TTC549 (cell line): ENCODE results near the gene DLGAP1.
"Not testable (repeated sequence)": the region's sequence is repeated elsewhere in the genome, so short reads cannot be mapped to it uniquely, and the experiment has no call there.

ENCODE experiments used
- FAIRE-seq: peaks from 2 replicates; lab custom pipeline; 2012; peaks lifted over from hg19 to GRCh38; lab: Jason Lieb, UNC

DLGAP1 gene

DNA sequence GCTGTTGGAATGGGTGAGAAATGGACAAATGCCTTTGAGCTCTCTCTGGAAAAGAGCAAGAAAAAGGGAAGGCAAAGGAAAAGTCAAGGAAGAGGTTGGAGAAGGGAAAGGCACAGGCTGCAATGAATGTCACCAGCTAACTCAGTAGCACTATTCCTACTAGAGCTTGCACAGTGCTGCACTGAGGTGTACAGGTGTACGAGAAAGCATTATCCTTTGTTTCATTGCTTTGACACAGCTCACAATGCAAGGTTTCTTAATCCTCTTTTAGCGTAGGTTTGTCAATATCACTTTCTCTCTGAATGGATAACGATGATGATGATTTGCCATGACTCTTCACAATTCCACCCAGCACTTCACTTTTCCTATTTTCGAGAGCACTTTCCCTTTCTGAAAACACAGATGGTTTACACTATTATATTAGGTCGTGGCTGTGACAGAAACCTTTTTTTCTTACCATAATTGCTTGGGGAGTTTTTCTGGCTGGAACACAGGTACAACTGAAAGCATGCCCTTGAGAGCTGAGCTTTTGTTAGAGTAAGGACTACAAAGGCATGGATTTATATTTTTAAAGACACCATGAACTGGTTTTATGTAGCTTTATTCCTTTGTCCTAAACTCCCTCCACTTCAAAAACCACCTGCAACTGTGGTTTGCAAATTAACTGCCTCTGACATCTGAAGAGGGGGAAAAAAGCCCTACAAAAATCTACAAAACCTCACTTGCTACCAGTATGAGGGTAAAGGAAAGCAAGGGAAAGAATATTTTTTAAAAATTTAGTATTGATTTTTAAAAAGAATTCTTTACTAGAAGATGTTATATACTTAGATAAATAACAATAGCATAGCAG, 739.7 kb downstream of the DLGAP1 start:
- no peak for FAIRE-seq

DNA sequence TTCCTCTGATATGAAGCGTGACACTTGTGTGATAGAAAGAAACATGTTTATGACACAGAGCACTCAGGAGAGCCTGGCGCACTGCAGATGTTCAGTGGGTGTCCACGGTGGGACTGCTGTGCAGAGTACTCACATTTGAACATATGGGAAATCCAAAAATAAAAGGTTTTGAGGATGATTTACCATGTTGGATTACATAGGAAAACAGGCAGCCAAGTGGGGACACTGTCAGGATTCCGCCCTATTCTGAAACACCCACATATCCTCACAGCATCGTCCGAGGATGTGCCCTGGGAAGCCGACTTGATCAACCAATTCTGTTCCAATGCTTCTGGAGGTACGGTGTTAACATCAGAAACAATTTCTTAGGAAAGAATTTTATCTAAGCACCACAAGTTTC, 741.4 kb downstream of the DLGAP1 start:
- FAIRE-seq: no peak

DNA sequence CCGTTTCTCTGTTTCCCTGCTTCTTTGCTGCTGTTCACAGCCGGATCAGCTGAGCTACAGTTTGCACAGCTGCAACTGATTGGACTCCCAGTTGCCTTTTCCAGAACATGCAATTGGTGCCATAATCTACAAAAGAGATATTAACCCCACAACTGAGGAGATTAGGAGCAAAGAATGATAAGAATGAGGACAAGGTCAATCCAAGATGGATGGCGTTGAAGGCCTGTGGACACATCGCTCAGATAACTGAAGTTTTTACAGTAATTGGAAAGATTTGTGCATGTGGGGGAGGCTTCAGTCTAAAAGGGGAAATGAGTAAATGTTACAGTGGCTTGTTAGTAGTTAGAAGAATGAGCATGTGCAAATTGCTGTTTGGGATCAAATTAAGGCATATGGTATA, 741.9 kb downstream of the DLGAP1 start:
- FAIRE-seq: no peak

DNA sequence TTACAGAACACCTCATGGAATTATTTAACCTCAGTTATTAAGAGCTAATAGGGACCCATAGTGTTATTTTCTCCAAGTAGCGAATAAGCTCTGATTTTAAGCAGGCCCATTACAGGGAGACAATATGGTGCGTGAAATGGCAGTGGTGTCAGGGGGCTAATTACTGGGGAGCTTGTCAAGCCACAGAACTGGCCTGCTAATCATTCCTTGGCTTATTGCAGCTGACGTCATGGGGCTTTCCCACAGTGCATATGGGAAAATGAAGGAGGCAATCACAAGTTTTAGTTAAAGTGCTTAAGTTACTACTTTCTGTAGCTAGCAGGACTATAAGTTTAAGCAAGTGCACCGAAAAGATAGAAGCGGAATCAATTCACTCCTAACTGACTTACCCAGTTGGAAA, 742.6 kb downstream of the DLGAP1 start:
- no peak for FAIRE-seq

DNA sequence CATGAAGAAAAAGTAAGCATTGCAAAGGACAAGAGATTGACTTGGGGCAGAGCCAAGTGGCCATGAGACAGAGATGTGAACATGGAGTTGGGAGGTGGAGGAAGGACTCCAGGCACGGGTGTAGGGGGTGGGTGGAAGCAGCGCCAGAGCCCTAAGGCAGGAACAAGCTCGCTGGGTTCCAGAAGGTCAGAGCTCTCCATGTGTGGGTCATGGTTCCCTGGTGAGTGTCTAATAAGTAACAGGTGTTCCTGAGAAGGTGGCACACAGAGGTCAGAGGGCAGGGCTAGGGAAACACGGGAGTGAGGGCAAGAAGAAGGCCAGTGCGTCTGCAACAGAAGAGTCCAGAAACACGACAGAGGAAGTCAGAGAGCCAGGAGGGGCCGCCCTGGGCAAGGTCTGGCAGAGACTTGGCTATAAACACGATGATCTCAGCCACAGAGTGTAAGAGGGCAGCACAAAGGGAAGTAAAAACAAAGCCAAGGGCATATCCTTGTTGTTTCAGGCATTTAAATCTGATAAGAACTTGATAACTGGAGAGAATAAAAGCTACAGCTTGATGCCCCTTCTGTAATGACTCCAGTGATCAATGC, 744.3 kb downstream of the DLGAP1 start:
- no peak for FAIRE-seq

DNA sequence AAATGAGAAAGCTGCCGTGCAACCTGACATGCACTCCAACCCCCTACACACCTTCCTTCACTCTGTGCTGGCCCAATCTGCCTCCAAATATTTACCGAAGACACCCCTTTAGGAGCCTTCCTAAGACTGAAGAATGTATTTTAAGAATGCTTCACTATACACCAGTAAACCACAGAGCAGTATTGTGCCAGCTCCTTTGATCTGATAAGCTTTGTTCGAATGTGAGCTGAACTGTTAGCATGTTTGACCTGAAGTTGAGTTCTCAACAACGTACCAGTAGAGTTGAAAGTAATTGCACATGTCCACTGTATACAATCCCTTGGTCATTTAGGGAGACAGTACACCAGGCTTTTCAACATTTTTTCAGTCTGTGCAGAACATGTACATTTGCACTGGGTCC, 745.9 kb downstream of the DLGAP1 start:
- no peak for FAIRE-seq

DNA sequence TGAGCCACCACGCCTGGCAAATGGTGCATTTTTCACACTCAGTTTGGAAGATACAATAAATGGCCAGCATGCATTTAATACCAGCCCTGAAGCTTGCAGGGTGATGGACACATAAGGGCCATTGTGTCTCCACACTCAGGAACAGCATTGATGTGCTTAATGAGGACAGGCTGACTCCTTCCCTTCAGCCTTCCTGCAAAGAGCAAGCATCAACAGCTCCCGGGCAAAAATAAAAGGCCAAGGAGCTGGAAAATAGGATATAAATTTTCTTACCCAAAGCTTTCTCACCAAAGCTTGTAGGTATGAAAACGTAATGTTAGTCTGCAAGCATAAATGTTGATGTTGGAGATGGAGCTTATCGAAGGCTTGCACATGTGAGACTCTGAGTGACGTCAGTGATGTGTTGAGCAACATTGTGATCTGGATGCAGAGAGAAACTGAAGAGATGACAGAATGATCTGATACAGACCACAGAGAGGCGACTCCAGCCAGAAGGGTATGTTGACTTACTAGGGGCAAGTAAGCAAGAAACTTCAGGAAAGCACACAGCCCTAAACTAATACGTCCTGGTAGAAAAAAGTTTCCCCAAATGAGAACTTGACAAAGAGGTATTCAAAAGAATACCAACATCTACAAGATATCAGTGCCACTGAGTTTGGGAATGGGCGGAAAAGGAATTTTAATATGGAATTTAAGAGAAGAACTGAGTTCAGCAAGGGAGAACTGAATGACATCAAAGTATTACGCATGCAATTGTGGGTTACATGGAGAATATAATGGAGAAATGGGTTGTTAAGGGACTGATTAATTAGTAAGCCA, 748.6 kb downstream of the DLGAP1 start:
- FAIRE-seq: no peak

DNA sequence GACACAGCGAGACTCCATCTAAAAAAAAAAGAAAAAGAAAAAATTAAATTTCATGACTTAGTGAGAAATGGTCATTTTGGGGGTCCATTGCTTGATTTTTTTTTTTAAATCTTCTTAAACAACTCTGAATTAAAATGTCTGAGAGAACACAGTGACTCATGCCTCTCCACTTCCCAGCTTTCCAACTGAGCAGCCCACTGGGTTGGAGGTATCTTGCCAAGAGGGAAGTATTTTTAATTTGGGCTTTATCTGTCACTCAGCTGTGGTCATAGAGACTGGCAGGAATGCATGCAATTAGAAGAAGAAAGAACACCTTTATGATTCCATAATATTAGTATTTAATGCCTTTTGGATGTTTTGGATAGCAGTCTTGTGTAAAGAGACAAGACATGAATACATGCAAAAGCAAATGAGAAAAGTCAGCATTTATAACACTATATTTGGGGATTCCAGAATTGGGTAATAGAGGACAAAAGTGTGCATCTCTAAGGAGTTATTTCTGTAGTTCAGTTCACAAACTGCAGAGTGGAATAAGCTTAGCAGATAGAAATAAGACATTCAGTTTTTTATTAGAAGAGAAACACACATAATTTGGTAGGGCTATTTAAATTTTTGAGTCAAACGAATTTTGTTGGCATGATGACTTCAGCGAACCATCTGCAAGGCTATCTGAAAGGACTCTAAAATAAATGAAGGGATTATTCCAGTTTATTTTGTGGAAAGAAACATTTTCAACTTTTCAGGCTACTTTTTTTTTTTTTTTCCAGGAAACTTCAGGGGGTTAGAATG, 750.4 kb downstream of the DLGAP1 start:
- no peak for FAIRE-seq

DNA sequence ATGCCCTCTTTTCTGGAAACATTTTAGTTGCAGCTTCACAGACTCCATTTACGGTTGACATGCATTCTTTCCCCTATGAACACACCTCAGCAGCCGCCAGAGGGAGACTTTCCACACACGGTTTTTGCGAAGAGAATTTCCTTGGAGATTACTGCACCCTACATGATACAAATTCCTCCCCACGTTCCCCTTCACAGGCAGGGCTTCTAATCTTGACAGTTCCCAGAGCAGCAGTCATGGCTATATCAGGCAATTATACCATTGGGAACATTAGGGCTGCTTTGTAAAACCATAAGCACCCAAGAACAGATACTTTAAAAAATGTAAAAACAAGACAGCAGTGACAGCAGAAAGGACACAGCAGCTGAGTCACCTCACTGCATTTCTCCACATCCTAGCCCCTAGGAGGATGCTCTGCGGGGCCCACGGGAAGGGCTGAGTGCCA, 751.4 kb downstream of the DLGAP1 start:
- peak; percentile 42 for FAIRE-seq

DNA sequence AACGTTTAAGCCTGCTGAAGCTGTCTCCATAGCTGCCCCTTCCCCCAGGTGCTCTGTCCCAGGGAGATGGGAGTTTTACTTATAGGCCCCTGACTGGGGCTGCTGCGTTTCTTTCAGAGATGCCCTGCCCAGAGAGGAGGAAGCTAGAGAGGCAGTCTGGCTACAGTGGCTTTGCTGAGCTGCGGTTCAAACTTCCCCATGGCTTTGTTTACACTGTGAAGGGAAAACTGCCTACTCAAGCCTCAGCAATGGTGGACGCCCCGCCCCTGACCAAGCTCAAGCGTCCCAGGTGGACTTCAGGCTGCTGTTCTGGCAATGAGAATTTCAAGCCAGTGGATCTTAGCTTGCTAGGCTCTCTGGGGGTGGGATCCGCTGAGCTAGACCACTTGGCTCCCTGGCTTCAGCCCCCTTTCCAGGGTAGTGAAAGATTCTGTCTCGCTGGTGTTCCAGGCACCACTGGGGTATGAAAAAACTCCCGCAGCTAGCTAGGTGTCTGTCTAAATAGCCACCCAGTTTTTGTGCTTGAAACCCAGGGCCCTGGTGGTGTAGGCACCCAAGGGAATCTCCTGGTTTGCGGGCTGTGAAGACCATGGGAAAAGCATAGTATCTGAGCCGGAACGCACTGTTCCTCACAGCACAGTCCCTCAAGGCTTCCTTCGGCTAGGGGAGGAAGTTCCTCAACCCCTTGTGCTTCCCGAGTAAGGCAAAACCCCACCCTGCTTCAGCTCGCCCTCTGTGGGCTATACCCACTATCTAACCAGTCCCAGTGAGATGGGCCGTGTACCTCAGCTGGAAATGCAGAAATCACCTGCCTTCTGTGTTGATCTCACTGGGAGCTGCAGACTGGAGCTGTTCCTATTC, 755.2 kb downstream of the DLGAP1 start:
- not testable (repeated sequence) for FAIRE-seq

DNA sequence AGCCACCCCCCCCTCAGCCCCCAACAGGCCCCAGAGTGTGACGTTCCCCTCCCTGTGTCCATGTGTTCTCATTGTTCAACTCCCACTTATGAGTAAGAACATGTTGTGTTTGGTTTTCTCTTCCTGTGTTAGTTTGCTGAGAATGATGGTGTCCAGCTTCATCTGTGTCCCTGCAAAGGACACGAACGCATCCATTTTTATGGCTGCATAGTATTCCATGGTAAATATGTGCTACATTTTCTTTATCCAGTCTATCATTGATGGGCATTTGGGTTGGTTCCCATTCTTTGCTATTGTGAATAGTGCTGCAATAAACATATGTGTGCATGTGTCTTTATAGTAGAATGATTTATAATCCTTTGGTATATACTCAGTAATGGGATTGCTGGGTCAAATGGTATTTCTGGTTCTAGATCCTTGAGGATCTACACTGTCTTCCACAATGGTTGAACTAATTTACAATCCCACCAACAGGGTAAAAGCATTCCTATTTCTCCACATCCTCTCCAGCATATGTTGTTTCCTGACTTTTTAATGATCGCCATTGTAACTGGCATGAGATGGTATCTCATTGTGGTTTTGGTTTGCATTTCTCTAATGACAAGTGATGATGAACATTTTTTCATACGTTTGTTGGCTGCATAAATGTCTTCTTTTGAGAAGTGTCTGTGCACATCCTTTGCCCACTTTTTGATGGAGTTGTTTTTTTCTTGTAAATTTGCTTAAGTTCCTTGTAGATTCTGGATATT, 760.9 kb downstream of the DLGAP1 start:
- not testable (repeated sequence) for FAIRE-seq

DNA sequence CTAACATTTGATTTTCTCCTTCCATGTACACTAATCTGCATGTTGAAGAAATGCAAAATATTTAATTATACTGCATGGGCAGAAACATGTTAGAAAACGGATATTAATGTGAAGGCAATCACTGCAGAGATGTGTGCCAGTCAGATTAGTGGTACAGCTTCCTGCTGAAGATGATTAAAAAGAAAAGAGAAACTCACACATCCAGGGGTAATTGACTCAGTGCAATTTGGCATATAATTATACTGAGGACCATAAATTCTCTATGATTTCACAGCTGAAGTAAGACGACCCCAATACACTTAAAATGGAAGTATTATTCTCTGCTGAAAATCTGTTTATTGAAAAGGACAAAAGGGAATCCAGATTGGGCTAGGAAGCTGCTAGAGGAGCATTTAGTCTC, 761.7 kb downstream of the DLGAP1 start:
- FAIRE-seq: no peak

DNA sequence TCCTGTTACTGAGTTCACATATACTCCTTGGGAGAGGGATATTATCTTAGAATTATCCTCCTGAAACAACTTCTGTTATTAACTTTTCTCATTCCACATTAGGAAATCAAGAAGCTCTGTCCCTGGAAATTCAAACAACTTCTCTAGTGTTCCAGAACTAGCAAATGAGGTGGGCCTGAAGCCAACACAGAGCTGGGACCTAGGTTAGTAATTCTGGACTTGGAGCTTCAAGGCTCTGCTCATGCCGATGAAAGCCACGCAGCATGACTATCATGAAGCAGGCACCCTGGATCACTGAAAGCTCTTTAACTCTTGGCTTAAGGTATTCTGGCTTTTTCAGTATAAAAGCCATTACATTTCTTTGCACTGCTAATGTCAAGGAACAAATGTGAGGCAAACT, 762.4 kb downstream of the DLGAP1 start:
- no peak for FAIRE-seq

DNA sequence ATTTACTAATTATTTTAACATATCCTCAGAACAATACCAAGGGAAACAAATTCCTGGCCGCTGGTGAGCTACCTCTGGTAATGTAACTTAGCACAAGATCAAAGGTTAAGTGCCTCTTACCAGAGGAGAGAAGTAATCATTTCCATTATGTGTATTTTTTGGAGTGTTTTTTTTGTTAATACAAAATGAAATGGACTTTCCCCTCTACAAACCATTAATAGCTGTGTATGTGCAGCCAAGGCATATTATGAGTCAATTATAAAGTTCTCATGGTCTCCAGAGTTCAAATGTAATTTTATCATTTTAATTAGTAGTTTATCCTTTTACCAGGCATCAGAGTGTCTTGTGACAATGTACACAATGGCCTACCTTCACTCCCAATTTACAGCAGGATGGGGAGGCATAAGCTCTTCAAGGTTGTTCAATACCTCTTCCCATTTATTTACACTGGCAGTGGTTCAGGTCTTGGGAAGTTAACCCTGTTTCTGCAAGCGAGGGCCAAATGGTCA, 762.9 kb downstream of the DLGAP1 start:
- no peak for FAIRE-seq

DNA sequence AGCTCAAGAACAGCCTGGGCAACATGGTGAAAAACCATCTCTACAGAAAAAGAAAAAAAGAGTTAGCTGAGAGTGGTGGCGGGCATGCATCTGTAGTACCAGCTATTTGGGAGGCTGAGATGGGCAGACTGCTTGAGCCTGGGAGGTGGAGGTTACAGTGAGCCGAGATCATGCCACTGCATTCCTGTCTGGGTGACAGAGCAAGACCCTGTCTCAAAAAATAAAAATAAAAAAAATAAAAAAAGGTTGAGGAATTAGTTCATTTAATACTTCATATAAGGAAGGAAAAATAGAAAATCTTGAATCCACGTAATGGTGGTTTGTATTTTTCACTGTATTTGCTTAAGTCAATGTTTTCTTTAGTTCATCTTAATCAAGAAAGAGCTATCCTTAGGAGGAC, 763.4 kb downstream of the DLGAP1 start:
- FAIRE-seq: no peak

DNA sequence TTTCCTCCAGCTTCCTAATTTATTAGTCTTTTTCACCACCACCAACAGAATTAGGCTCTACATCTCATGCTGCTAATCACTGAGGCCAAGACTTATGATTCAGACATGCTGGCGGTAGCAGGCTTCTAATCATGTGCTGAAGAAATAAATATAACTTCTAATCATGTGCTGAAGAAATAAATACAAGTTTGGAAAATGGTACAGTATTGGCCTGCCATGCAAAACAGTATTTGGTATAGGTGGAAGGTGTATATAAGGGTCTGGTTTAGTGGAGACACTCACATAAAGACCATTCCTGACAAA, 764.4 kb downstream of the DLGAP1 start:
- no peak for FAIRE-seq

DNA sequence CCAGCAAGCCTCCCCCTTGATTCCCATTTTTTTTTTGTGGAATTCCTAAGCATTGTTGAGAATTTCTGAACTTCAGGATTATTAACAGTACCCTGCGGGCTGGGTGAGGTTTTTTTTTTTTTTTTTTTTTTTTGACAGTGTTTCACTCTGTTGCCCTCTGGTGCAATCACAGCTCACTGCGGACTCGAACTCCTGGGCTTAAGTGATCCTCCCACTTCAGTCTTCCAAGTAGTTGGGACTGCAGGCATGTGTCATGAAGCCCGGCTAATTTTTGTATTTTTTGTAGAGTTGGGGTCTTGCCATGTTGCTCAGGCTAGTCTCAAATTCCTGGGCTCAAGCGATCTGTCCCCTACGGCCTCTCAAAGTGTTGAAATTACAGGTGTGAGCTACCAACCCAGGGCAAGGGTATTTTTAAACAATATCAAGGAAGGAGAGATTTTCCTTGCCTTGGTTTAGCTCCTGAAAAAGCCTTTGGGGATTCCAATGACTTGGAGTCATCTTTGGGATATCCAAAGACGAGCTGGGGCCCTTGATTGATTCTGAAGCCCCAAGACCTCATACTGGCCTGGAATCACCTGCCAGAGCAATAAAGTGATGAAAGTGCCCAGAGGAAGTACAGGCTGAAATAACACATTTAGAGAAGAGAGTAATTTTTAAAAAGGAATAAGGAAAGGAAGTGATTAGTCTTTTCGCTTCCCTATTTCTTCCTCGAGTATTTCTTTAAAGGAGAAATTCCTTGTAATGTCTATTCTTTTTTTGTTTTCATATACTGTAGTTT, 764.9 kb downstream of the DLGAP1 start:
- no peak for FAIRE-seq

DNA sequence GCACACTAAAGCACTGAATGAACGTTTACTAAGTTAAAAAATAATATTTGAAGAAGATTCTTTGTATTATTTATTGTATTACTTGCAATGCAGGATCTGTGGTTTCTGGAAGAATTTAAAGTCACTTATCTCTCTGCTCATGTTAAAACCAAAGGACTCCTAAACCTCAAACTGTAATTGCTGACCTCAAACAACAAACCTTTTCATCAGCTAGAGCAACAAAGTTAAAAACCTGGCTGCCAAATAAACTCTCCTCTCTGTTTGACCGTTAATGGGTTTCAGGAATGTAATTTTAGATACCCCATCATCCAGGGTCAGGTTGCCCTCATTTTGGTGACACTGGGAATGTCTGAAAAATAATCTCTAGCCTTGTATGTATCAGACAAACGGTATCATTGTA, 766.0 kb downstream of the DLGAP1 start:
- no peak for FAIRE-seq

DNA sequence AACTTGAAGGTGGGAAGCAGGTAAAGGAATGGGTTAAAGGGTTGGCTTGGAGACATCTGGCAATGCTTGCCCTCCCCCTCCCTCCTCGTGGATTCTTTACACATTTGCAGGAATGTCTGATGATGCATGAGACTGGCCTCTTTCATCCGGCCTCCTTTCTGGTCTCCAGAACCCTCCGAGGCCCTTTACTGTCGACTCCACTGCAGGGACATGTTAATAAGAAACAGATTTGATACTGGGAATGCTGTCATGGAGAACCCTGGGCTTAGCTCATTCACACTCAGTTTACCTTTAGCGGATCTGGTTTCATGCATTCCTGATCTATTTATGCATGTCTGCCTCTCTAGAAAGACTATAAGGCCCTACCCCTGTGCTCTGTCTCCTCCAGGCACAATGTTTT, 766.4 kb downstream of the DLGAP1 start:
- FAIRE-seq: no peak

DNA sequence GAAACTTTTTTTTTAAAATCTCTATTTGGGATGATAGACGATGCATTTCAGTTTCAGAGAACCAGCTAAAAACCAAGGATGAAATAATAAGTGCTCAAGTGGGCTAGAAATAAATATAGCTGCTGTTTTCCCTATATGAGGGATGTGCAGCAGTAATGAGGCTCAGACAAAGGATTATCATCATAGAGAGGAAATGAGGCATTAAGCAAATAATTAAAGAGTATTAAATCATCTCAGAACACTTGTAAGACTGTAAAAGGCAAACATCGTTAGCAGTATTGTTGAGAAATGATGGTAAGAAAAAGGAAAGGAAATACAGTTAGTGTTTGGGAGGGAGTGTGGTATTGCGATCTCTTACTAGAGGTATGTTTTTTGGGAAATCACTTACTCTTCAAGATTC, 771.6 kb downstream of the DLGAP1 start:
- no peak for FAIRE-seq
